Small intestine (tissue), 7 donors: ENCODE measurements around the gene RBM6. TPM values are rescaled to one million over a fixed set of nuclear protein-coding genes. Genes with fewer than 3 reads are reported as not detected.
"Not testable (repeated sequence)": the region's sequence is repeated elsewhere in the genome, so short reads cannot be mapped to it uniquely, and the experiment has no call there.

Experiments used
- DNase-seq, 2 donors: peaks; one replicate each; pipeline versions ENCODE4 v3.0.0 to v3.0.0-alpha.2; 2013
- FAIRE-seq: peaks from 2 replicates; lab custom pipeline; 2012; peaks lifted over from hg19 to GRCh38; lab: Jason Lieb, UNC
- H3K27ac ChIP-seq, 3 donors: one replicate each; pipeline ENCODE4 v1.5.1; 2013; ENCODE audit warnings: low read length in 2 of 3, mild to moderate bottlenecking in 2 of 3, control low read depth in 1 of 3, inconsistent platforms in 1 of 3, low read depth in 1 of 3, moderate library complexity in 1 of 3
- H3K27me3 ChIP-seq, 3 donors: one replicate each; pipeline ENCODE4 v1.6.1; 2013; ENCODE audit warnings: low read length in 3 of 3, inconsistent platforms in 1 of 3; ENCODE audit not compliant: control insufficient read depth in 3 of 3, insufficient read depth in 3 of 3
- H3K36me3 ChIP-seq, 3 donors: one replicate each; pipeline ENCODE4 v1.6.1; 2013; ENCODE audit warnings: low read length in 3 of 3, inconsistent platforms in 1 of 3, low read depth in 1 of 3, mild to moderate bottlenecking in 1 of 3, moderate library complexity in 1 of 3; ENCODE audit not compliant: control insufficient read depth in 3 of 3, insufficient read depth in 2 of 3
- H3K4me1 ChIP-seq, 3 donors: one replicate each; pipeline ENCODE4 v1.6.1; 2013; ENCODE audit warnings: low read length in 2 of 3, inconsistent platforms in 1 of 3, low read depth in 1 of 3, mild to moderate bottlenecking in 1 of 3, moderate library complexity in 1 of 3; ENCODE audit not compliant: control insufficient read depth in 3 of 3, insufficient read depth in 2 of 3
- H3K4me3 ChIP-seq, 3 donors: one replicate each; pipeline ENCODE4 v1.5.1; 2013; ENCODE audit warnings: low read length in 3 of 3, control low read depth in 1 of 3, inconsistent platforms in 1 of 3, low read depth in 1 of 3, mild to moderate bottlenecking in 1 of 3, moderate library complexity in 1 of 3
- H3K9me3 ChIP-seq, 2 donors: one replicate each; pipeline ENCODE4 v1.6.1; 2013; ENCODE audit warnings: low read depth in 1 of 2, low read length in 1 of 2; ENCODE audit not compliant: control insufficient read depth in 2 of 2, insufficient read depth in 1 of 2
- WGBS, 3 donors: extraction: QIAGEN DNeasy Blood & Tissue Kit; methylation state at CpG; one replicate each; pipeline ENCODE4 v1.1.7; 2013; 5-methylcytosine and 5-hydroxymethylcytosine counted together
- polyA plus RNA-seq, 4 donors: library from polyadenylated mRNA; stranded (reverse) in 3 of 4; unstranded in 1 of 4; fragments of 200-250 nt in 3 of 4; fragments of 120-200 nt in 1 of 4; gene quantifications; one replicate each; pipeline versions ENCODE4 v1.2.1 to v1.2.3, GENCODE V29; 2013
- donor health status: healthy with polysubstance abuse.
- donor health status: control.
- donor health status: control.
- donor health status: Bipolar disorder and iron deficiency.
- donor health status: healthy.

The RBM6 gene
- polyA plus RNA-seq, 4 donors: 61.0 to 409 (median 167) TPM

DNA sequence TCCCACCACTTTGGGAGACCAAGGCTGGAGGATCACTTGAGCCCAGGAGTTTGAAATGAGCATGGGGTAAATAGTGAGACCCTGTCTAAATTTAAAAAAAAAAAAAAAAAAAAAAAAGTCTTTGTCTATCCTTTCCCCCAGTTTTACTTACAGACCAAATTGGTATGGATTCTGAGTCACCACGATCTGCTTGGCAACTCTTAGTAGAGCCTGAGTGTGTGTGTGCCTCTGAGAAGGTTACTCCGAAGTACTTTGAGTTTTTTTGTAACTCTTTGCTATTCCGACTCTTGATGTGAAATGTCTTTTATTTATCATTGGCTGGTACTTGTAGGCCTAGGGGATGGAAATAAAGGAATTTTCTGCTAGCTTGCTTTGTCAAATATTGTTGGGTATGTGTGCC, 63.3 kb downstream of the RBM6 start:
- Histone ChIP-seq H3K36me3 (peaks cover 11 to 34% (median 11%) of the 10 kb centered on the region in 3 donors), H3K27me3 (no peaks in the 10 kb centered on the region), H3K4me3 (no peak overlapping the region), H3K4me1 (no peaks in the 10 kb centered on the region), H3K9me3 (no peaks in the 10 kb centered on the region), H3K27ac (no peak overlapping the region)
- FAIRE-seq (no peak), DNase-seq (no peak)
- WGBS, 3 donors: 92 to 96% (median 94%) methylated on average over 3 of the region's 3 CpGs

GRCh38 chr3:50003824-50004223, 63.9 kb downstream of the RBM6 start:
- DNase-seq (no peak), FAIRE-seq (no peak)
- 11 to 42% (median 35%) methylated on average over 1 of the region's 1 CpG for WGBS, 3 donors
- Histone ChIP-seq H3K4me1 (no peaks in the 10 kb centered on the region), H3K36me3 (peaks cover 9 to 38% (median 11%) of the 10 kb centered on the region in 3 donors), H3K4me3 (no peak overlapping the region), H3K9me3 (no peaks in the 10 kb centered on the region), H3K27me3 (no peaks in the 10 kb centered on the region), H3K27ac (no peak overlapping the region)

DNA sequence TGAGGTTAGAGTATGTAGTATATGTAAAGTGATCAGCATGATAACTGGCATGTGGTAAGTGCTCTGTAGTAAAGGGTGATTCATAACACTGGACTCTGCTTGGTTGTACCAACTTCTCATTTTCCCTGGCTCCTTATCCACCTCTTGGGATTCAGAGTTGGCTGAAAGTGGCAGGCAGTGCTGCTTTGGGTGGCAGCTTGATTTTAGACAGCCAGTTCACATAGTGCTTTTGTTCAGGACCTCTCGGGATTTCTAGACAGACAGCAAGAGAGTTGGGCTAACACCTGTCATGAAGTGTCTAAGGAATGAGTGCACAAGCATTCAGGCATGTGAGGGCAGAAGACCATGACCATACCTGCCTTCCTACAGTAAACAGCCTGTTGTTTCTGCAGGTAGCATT, 69.0 kb downstream of the RBM6 start:
- FAIRE-seq: no peak
- 94 to 100% (median 96%) methylated on average over 1 of the region's 1 CpG for WGBS, 3 donors

DNA sequence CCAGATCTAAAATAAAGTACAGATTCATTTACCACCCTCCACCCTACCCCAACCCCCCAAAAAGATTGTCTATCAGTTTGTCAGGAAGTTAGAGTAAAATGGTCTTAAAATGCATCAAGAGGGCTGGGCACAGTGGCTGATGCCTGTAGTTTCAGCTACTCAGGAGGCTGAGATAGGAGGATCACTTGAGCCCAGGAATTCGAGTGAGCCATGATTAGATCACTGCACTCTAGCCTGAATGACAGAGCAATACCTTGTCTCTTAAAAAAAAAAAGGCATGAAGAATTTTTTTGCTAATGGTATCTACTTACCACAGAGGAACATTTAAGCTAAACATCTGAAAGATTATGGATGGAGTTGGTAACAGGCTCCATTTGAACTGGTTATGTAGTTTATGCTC, 71.0 kb downstream of the RBM6 start:
- H3K9me3 ChIP-seq: no peaks in the 10 kb centered on the region
- no peaks in the 10 kb centered on the region for H3K4me1 ChIP-seq
- H3K27ac ChIP-seq: no peak overlapping the region
- FAIRE-seq: no peak
- H3K27me3 ChIP-seq: no peaks in the 10 kb centered on the region
- DNase-seq: no peak
- H3K36me3 ChIP-seq: peaks cover 0 to 44% (median 4%) of the 10 kb centered on the region in 3 donors
- H3K4me3 ChIP-seq: no peak overlapping the region
- 73 to 82% (median 79%) methylated on average over 1 of the region's 1 CpG for WGBS, 3 donors

More for the DNA sequence above, 69.0 kb downstream of the RBM6 start:
- no peaks in the 10 kb centered on the region for H3K27me3 ChIP-seq
- H3K36me3 ChIP-seq: peaks cover 0 to 51% (median 4%) of the 10 kb centered on the region in 3 donors
- H3K27ac ChIP-seq: no peak overlapping the region
- no peaks in the 10 kb centered on the region for H3K4me1 ChIP-seq
- no peak for DNase-seq
- no peaks in the 10 kb centered on the region for H3K9me3 ChIP-seq
- H3K4me3 ChIP-seq: no peak overlapping the region

- 79 to 96% (median 91%) methylated on average over 4 of the region's 4 CpGs for WGBS, 3 donors
- DNase-seq (no peak), FAIRE-seq (no peak)
- Histone ChIP-seq H3K27ac (no peak overlapping the region), H3K9me3 (no peaks in the 10 kb centered on the region), H3K4me1 (no peaks in the 10 kb centered on the region), H3K4me3 (no peak overlapping the region), H3K36me3 (peaks cover 4 to 33% (median 7%) of the 10 kb centered on the region in 3 donors), H3K27me3 (no peaks in the 10 kb centered on the region)
These were observed 76.0 kb downstream of the RBM6 start for GRCh38 chr3:50015918-50016317.

GRCh38 chr3:50028346-50028745, 88.4 kb downstream of the RBM6 start:
- Histone ChIP-seq H3K27me3 (no peaks in the 10 kb centered on the region), H3K9me3 (peaks cover 0 to 2% of the 10 kb centered on the region in 2 donors), H3K4me1 (no peaks in the 10 kb centered on the region), H3K4me3 (no peak overlapping the region), H3K36me3 (peaks cover 2 to 27% (median 2%) of the 10 kb centered on the region in 3 donors), H3K27ac (no peak overlapping the region)
- FAIRE-seq (no peak), DNase-seq (no peak)
- WGBS, 3 donors: 53 to 71% (median 54%) methylated on average over 1 of the region's 1 CpG

- not testable (repeated sequence) for DNase-seq, H3K4me3 ChIP-seq, H3K27me3 ChIP-seq, H3K9me3 ChIP-seq, H3K4me1 ChIP-seq, H3K27ac ChIP-seq, FAIRE-seq
- whole genome bisulfite sequencing, 3 donors: 93 to 98% (median 98%) methylated on average over 4 of the region's 5 CpGs
- H3K36me3 ChIP-seq: peaks cover 0 to 28% (median 4%) of the 10 kb centered on the region in 3 donors
These were observed 91.3 kb downstream of the RBM6 start for GRCh38 chr3:50031201-50031600.

DNA sequence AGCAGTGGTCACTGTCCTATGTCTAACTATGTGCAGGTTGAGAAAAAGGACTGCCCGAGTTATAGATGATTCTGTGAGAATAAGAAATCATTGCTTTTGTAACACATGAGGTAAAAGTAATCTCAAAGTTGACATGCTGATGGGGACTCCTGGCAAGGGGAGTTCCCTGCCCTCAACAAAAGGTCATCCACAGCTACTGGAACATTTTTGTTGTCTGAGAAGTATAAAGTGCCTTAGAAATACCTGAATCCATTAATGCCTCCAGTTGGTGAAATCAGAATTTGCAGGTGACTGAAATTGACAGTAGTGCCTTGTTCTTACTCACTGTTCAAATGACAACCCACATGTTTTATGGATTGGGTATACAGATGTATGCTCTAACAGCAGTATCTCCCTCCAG, 105.0 kb downstream of the RBM6 start:
- Histone ChIP-seq H3K36me3 (peaks cover 4 to 30% (median 8%) of the 10 kb centered on the region in 3 donors), H3K27ac (no peak overlapping the region), H3K27me3 (no peaks in the 10 kb centered on the region), H3K9me3 (no peaks in the 10 kb centered on the region), H3K4me1 (no peaks in the 10 kb centered on the region), H3K4me3 (no peak overlapping the region)
- DNase-seq (no peak), FAIRE-seq (no peak)
- 91 to 97% (median 94%) methylated on average over 1 of the region's 1 CpG for WGBS, 3 donors

DNA sequence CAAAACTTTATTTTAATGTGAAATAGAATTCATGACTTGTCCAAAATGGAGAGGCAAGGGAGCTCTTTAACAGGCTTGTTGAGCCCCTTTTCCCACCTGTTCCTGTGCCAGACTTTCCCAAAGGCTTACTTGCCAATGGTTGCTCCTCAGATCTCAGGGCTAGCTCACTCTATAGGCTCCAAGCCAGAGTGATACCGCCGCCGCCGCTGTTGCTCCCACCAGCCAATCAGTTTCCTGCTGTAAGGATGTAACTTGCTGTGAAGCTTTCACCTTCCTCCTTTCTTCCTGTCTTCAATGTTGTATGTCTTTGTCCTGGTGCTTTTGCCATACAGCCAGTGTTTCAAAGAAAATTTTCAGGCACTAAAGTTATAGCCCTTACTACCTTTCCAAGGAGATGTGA, 107.5 kb downstream of the RBM6 start:
- FAIRE-seq: no peak
- H3K4me1 ChIP-seq: no peaks in the 10 kb centered on the region
- peaks cover 4 to 30% (median 12%) of the 10 kb centered on the region in 3 donors for H3K36me3 ChIP-seq
- DNase-seq: no peak
- no peak overlapping the region for H3K27ac ChIP-seq
- H3K27me3 ChIP-seq: no peaks in the 10 kb centered on the region
- 97 to 99% (median 98%) methylated on average over 4 of the region's 4 CpGs for WGBS, 3 donors
- no peak overlapping the region for H3K4me3 ChIP-seq
- no peaks in the 10 kb centered on the region for H3K9me3 ChIP-seq
